ENCODE data around the gene GLRA3. TPM values are rescaled to one million over a fixed set of nuclear protein-coding genes. Genes with fewer than 3 reads are reported as not detected.

GLRA3 gene
- total and polyA plus RNA-seq, 10 of the 15 experiments (the other 5 are each of a cell fraction or from before 2014, with no cell fraction given) = not detected

DNA sequence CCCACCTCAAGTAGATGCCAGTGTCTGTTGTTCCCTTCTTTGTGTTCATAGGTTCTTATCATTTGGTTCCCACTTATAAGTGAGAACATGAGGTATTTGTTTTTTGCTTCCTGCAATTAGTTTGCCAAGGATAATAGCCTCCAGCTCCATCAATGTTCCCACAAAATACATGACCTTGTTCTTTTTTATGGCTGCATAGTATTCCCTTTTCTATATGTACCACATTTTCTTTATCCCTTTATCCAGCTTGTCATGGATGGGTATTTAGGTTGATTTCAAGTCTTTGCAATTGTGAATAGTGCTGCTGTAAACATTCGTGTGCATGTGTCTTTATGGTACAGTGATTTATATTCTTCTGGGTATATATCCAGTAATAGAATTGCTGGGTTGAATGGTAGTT, 138.4 kb downstream of the GLRA3 start:
- no peak for DNase-seq (ENCODE audit: low read depth, low spot score)
- Histone ChIP-seq H3K9ac (ENCODE audit: control insufficient read depth, insufficient read depth, low read length) (no peak overlapping the region), H4K20me1 (ENCODE audit: control insufficient read depth, insufficient read depth) (no peaks in the 10 kb centered on the region), H3K4me1 (ENCODE audit: control insufficient read depth, insufficient read depth, low read length) (no peaks in the 10 kb centered on the region), H3K36me3 (ENCODE audit: control insufficient read depth in 2 of 2, insufficient read depth in 2 of 2, low read length in 1 of 2) (no peaks in the 10 kb centered on the region), H3K27me3 (replicated peaks in 1 of 2; ENCODE audit: control insufficient read depth in 2 of 2, insufficient read depth in 2 of 2, low read length in 1 of 2) (no peaks in the 10 kb centered on the region), H3K9me3 (replicated peaks; ENCODE audit: control insufficient read depth, insufficient read depth, low read length) (no peaks in the 10 kb centered on the region), H3K79me2 (ENCODE audit: control insufficient read depth, insufficient read depth, low read length) (no peaks in the 10 kb centered on the region), H3K4me2 (ENCODE audit: control insufficient read depth, insufficient read depth) (no peak overlapping the region), H3K27ac (ENCODE audit: control insufficient read depth, insufficient read depth) (no peak overlapping the region), H3K4me3 (no peak overlapping the region), H2AFZ (ENCODE audit: control insufficient read depth, low read depth, low read length) (no peak overlapping the region)
- ChIA-PET SMC1A (ENCODE audit: uncharacterized antibody, unreplicated experiment) (no interaction called here), CTCF (no interaction called here), RAD21 (ENCODE audit: unreplicated experiment) (no interaction called here), POLR2A (no interaction called here)
- no peak for FAIRE-seq
- BruUV-seq (replicated peaks) = no TSS peak
- in situ Hi-C loops (cut with MboI) (no loop called here), intact Hi-C loops (cut with micrococcal nuclease; ENCODE audit: unreplicated experiment) (no loop called here)
- no peak for ATAC-seq
- no peak for TF ChIP-seq SIN3A (IDR thresholded peaks at IDR 0.05; ENCODE audit: low read depth, low read length)
- no peak for TF ChIP-seq SREBF1 (IDR thresholded peaks at IDR 0.05; ENCODE audit: low read length)
- TF ChIP-seq, protein P1, sequence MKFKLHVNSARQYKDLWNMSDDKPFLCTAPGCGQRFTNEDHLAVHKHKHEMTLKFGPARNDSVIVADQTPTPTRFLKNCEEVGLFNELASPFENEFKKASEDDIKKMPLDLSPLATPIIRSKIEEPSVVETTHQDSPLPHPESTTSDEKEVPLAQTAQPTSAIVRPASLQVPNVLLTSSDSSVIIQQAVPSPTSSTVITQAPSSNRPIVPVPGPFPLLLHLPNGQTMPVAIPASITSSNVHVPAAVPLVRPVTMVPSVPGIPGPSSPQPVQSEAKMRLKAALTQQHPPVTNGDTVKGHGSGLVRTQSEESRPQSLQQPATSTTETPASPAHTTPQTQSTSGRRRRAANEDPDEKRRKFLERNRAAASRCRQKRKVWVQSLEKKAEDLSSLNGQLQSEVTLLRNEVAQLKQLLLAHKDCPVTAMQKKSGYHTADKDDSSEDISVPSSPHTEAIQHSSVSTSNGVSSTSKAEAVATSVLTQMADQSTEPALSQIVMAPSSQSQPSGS (IDR thresholded peaks at IDR 0.05; ENCODE audit: low read length) = no peak
- TF ChIP-seq ATF7 (IDR thresholded peaks at IDR 0.05; ENCODE audit: low read depth) = no peak
- no peak for TF ChIP-seq NR2F1 (conservative IDR thresholded peaks at IDR 0.05)
- no peak for TF ChIP-seq TAF1 (IDR thresholded peaks at IDR 0.05; ENCODE audit: borderline replicate concordance, low read depth, low read length)
- no peak for TF ChIP-seq CEBPB (IDR thresholded peaks at IDR 0.05; ENCODE audit: borderline replicate concordance in 1 of 2, low read depth in 2 of 2, low read length in 2 of 2)
- 0% methylated on average over 1 of the region's 1 CpG for WGBS (ENCODE audit: insufficient coverage, insufficient replicate concordance, low lambda C conversion rate, missing lambda C conversion rate)

GRCh38 chr4:174689618-174690017, 139.4 kb downstream of the GLRA3 start:
- ChIA-PET POLR2A (no interaction called here), SMC1A (ENCODE audit: uncharacterized antibody, unreplicated experiment) (no interaction called here), CTCF (no interaction called here), RAD21 (ENCODE audit: unreplicated experiment) (no interaction called here)
- Histone ChIP-seq H3K9ac (ENCODE audit: control insufficient read depth, insufficient read depth, low read length) (no peak overlapping the region), H4K20me1 (ENCODE audit: control insufficient read depth, insufficient read depth) (no peaks in the 10 kb centered on the region), H3K4me1 (ENCODE audit: control insufficient read depth, insufficient read depth, low read length) (no peaks in the 10 kb centered on the region), H3K27ac (ENCODE audit: control insufficient read depth, insufficient read depth) (no peak overlapping the region), H3K79me2 (ENCODE audit: control insufficient read depth, insufficient read depth, low read length) (no peaks in the 10 kb centered on the region), H3K9me3 (replicated peaks; ENCODE audit: control insufficient read depth, insufficient read depth, low read length) (no peaks in the 10 kb centered on the region), H3K36me3 (ENCODE audit: control insufficient read depth in 2 of 2, insufficient read depth in 2 of 2, low read length in 1 of 2) (no peaks in the 10 kb centered on the region), H3K27me3 (replicated peaks in 1 of 2; ENCODE audit: control insufficient read depth in 2 of 2, insufficient read depth in 2 of 2, low read length in 1 of 2) (no peaks in the 10 kb centered on the region), H3K4me2 (ENCODE audit: control insufficient read depth, insufficient read depth) (no peak overlapping the region), H2AFZ (ENCODE audit: control insufficient read depth, low read depth, low read length) (no peak overlapping the region), H3K4me3 (no peak overlapping the region)
- intact Hi-C loops (cut with micrococcal nuclease; ENCODE audit: unreplicated experiment) (no loop called here), in situ Hi-C loops (cut with MboI) (no loop called here)
- BruUV-seq (replicated peaks) = no TSS peak
- DNase-seq (ENCODE audit: low read depth, low spot score) = no peak
- ATAC-seq = no peak
- 13% methylated on average over 4 of the region's 4 CpGs for WGBS (ENCODE audit: insufficient coverage, insufficient replicate concordance, low lambda C conversion rate, missing lambda C conversion rate)
- FAIRE-seq = no peak
- TF ChIP-seq, protein P2, sequence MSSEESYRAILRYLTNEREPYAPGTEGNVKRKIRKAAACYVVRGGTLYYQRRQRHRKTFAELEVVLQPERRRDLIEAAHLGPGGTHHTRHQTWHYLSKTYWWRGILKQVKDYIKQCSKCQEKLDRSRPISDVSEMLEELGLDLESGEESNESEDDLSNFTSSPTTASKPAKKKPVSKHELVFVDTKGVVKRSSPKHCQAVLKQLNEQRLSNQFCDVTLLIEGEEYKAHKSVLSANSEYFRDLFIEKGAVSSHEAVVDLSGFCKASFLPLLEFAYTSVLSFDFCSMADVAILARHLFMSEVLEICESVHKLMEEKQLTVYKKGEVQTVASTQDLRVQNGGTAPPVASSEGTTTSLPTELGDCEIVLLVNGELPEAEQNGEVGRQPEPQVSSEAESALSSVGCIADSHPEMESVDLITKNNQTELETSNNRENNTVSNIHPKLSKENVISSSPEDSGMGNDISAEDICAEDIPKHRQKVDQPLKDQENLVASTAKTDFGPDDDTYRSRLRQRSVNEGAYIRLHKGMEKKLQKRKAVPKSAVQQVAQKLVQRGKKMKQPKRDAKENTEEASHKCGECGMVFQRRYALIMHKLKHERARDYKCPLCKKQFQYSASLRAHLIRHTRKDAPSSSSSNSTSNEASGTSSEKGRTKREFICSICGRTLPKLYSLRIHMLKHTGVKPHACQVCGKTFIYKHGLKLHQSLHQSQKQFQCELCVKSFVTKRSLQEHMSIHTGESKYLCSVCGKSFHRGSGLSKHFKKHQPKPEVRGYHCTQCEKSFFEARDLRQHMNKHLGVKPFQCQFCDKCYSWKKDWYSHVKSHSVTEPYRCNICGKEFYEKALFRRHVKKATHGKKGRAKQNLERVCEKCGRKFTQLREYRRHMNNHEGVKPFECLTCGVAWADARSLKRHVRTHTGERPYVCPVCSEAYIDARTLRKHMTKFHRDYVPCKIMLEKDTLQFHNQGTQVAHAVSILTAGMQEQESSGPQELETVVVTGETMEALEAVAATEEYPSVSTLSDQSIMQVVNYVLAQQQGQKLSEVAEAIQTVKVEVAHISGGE (CRISPR knock-in tag; IDR thresholded peaks at IDR 0.05) = no peak
- TF ChIP-seq, protein P3, sequence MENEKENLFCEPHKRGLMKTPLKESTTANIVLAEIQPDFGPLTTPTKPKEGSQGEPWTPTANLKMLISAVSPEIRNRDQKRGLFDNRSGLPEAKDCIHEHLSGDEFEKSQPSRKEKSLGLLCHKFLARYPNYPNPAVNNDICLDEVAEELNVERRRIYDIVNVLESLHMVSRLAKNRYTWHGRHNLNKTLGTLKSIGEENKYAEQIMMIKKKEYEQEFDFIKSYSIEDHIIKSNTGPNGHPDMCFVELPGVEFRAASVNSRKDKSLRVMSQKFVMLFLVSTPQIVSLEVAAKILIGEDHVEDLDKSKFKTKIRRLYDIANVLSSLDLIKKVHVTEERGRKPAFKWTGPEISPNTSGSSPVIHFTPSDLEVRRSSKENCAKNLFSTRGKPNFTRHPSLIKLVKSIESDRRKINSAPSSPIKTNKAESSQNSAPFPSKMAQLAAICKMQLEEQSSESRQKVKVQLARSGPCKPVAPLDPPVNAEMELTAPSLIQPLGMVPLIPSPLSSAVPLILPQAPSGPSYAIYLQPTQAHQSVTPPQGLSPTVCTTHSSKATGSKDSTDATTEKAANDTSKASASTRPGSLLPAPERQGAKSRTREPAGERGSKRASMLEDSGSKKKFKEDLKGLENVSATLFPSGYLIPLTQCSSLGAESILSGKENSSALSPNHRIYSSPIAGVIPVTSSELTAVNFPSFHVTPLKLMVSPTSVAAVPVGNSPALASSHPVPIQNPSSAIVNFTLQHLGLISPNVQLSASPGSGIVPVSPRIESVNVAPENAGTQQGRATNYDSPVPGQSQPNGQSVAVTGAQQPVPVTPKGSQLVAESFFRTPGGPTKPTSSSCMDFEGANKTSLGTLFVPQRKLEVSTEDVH (IDR thresholded peaks at IDR 0.05; ENCODE audit: low read depth, partially characterized antibody) = no peak
- no peak for TF ChIP-seq WRNIP1 (IDR thresholded peaks at IDR 0.05; ENCODE audit: borderline replicate concordance, low read depth, low read length)
